ENCODE measurements around the gene FMNL2.

The FMNL2 gene

DNA sequence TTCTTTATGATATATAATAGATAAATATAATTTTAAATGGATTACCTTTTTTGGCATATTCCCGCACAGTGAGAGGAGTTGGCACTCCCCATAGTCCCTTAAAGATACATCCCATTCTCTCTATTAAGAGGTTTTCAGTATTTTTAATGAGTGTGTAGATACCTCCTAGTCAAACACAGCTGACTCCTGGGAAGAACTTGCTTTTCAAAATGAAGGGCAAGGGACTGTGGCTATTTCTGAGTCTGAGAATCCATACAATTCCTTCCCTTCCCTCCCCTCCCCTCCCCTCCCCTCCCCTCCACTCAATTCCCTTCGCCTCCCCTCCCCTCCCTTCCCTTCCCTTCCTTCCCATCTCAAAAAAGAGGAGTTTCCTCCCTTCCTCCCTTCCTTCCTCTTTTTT, 288.8 kb downstream of the FMNL2 start:
- no peak for DNase-seq

DNA sequence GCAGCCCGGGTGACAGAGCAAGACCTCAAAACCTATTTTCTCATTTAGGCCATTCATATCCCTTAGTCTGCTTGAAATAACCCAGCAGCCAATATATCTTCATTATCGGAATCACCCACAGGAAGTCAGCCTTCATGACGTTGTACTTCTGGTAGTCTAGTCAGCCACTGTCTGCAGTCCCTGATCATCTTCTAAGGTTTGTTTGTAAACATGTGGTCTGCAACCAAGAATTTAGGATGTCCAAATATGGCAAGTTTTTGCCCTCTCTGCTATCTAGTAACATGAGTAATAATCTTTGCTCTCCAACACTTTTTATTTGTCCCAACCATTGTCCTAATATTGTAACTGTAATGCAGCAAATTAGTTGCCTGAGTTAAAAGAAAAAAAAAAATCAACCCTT, 289.8 kb downstream of the FMNL2 start:
- DNase-seq = no peak

DNA sequence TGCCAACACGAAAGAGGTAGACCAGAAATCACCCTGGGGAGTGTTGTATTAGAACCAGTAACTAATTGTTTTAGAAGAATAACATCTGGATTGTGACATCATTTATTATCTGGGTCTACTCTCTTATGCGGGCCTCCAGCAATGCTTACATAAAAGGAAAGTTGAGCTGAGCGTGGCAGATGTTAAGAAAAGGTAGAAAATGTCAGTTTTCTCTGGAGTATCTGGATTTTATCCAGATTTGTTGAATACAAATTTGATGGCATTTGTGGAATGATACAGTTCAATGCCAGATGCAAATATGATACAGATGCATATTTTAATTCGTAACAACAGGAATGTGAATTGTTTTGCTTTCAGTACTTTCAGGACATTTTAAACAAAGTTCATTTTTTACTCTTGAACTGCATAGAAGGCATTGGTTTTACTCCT, 292.0 kb downstream of the FMNL2 start:
- DNase-seq = no peak

DNA sequence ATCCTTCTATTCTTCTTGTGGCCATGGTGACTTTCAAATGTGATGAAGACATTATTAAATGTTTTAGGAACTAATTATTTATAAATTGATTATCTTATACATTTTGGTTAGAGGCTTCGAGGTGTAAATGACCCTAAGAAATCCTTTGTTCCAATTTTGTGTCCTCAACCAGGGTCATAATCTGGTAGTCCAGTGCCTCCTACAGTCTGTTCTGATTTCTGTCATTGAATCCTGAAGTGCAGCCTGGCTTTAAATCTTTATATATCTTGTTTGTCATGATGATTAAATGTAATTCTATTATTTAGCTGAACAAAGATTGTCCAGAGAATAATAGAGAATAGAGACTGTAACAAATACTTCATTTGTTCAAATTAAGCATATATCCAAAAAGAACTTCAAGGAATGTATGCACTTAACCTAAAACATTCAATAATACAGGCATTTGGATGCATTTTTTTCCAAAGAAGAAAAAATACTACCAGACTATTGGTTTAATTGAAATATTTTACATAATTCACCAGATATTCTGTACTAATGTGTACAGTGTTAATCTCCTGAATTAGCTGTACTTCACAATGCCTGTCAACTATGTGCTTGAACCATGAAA, 292.5 kb downstream of the FMNL2 start:
- peak in 1 of 3 experiments; percentile 19 for DNase-seq

DNA sequence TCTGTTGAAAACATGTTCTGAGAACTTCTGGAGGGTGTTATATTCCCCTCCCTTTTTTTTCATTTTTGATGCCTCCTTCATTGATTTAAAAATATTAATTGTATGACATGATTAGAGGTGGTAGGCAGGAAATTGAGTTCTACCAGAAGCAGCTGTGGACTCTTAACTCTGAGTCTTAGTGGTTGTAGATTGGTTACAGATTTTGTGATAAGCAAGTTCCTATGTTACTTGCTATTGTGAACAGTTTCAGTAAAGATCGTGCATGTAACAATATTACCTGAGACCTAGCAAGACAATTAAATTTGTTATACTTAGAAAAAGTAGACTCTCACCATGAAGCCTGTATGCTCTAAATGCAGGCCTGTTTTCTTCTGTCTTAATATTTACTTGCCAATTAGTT, 294.2 kb downstream of the FMNL2 start:
- no peak for DNase-seq

DNA sequence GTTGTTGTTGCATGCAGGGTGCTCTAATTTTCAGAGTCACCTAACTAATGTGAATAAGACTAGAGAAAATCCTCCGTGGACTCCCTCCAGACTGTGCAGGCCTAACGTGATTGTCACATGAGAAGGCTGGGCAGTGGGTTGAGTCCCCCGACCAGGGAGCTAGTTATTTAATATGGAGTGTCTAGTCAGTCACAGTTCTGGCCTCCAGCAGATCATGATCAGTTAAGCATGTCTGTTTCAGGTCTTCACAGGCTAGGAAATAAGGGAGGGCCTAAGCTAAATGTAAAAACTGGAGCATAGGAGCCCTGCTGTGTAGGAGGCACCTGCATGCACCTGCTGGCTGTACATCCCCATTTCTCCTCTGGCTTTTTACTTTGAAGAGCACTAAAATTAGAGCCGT, 295.5 kb downstream of the FMNL2 start:
- peak in 2 of 3 experiments; percentile 40 to 70 for DNase-seq

DNA sequence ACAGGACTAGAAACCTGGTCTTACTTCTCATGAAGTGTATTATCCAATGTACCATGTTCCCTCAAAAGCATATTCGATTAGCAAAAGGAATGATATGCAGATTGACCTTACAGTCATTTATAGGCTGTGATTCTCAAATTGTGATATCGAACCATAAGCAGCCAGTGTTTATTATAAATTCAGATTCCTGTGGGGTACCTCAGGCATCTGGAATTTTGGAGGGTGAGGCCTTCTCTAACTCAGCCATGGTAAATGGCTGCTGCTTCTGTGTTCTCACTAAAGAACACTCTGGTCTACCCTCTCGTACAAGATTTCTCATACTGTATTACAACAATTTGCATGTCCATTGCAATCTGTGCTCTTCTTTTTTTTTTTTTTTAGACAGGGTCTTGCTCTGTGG, 297.8 kb downstream of the FMNL2 start:
- no peak for DNase-seq

DNA sequence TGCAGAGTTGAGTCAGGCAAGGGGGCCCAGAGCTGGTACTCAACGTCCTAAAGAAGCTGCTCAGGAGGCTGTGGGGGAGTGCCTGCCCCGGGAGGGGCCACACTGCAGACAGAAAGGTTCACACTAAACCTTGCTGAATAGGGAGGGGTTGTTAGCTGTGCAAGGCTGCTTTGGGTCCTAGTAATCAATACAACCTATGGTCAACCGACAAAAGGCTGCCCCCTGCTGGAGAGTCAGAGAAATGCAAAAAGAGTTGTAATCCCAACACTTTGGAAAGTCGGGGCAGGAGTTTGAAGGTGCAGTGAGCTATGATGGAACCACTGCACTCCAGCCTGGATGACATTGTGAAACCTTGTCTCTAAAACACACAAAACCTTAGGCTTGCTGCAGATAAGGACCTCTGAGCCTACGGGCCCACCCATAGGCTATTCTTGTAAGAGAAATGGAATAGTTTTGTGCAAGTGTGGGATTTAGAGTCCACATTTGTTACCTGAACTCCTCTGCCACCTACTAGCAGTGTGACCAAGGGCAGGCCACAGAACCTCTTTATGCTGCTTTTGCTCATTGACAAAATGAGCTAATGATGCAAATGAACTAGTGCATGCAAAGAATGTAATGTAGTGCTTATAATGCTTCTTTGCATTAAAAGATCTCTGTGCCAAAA, 300.8 kb downstream of the FMNL2 start:
- peak; percentile 13 to 76 (median 42) for DNase-seq

DNA sequence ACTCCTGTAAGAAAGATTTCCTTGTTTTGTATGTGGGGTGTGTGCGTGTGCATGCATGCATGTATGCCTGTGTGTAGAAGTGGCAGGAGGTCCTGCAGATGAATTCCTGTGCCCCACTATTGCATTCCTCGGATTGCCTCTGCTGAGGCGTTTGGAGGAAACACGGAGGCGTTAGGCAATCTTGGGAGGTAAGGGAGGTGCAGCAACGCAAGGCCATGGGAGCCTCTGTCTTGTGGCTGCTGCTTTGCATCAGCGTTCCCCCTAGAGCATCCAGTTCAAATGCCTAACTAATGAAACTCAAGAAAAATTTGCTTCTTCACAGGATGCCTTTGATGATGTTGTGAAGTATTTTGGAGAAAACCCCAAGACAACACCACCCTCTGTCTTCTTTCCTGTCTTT, 302.3 kb downstream of the FMNL2 start:
- no peak for DNase-seq

DNA sequence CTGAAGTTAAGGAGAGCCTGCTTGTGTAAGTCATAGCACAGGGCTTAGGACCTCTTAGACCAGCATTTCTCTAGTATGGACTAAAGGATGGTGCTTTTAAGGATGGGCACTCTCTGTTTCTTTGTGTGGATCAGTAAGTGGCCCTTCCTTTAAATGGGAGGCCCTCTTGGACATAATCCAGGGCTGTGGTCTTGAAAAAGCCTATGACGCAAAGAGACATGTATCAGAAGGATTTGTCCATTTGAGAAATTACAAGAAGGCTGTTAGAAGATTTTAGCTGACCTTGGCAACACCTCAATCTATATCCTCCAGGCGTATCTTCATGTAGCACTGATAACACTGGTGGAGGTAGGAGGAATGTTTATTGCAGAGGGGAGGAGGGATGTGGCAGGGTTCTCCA, 303.1 kb downstream of the FMNL2 start:
- DNase-seq = no peak

DNA sequence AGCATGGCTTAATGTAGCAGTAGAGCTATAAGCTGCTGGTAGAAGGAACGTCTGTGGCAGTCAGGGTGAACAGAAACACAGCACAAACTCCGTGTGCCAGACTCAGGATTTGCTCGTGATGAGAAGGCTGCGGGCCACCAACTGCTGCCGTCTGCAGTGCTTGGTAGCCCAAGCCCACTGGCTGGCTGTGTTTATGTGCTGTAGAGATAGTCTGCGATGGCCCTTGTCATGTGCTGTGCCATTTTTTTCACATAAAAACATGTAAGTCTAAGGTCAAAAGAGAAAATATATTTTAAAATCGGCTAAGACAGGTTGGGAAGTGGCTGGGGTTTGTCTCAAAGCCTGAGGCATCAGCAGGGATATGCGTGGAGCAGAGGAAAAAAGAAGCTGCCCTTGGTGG, 303.6 kb downstream of the FMNL2 start:
- DNase-seq = no peak

DNA sequence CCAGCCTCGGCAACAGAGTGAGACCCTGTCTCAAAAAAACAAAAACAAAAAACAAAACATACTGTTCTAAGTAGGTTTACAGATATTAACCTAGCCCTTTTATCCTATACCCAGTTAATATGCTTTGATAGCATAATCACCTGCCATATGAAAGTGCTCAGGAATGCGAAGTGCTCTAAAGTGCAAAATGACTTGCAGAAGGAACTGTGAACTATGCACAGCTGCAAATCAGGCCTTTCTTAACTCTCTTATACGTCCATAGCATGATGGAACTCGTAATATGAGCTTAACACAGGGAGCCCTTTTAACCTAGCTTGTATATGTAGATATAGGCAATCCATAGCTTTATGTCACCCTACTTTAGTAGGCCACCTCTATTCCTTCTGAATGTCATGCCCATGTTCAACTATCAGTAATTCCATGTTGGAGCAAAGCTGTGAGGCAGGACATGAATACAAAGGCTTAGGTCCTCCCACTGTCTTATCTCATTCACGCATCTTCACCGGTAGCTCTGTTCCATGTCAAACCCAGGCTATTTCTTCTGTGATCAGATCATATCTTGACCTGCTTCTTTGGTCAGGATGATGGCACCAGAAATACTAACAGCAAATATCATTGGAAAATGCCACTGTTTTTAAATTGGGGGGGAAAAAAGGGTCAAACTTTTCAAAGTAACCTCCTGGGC, 309.4 kb downstream of the FMNL2 start:
- no peak for DNase-seq

DNA sequence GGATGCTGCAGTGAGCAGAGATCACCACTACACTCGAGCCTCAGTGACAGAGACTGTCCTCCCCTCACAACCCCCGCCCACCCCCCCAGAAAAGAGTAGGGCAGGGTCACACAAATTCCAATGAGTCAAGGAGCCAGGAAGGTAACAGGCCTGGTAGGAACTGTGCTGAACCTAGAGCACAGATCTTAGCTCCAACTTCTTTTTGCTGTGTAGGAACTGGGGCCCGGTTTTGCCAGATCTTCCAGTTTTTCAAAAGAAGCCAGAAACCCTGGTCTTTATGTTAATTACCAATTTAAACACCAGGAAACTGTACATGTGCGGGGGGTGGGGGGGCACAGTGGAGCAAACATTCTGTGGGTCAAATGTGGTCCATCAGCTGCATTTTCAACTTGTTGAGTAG, 311.3 kb downstream of the FMNL2 start:
- no peak for DNase-seq

DNA sequence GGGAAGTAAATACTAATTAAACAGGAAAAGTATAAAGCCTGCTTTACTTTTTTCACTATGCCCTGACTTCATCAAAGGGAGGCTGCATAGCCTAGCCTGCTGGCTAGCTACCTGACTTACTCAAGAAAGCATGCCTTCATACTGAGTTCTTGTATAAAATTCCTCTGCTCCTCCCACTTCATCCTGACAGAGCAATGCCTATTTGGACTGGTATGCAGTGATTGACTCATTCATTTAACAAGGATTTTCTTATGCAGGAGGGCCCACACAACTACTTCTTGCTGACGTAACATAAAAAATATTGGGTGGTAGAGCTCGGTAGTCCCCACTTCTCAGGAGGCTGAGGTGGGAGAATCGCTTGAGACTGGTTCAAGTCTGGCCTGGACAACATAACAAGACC, 311.8 kb downstream of the FMNL2 start:
- no peak for DNase-seq

DNA sequence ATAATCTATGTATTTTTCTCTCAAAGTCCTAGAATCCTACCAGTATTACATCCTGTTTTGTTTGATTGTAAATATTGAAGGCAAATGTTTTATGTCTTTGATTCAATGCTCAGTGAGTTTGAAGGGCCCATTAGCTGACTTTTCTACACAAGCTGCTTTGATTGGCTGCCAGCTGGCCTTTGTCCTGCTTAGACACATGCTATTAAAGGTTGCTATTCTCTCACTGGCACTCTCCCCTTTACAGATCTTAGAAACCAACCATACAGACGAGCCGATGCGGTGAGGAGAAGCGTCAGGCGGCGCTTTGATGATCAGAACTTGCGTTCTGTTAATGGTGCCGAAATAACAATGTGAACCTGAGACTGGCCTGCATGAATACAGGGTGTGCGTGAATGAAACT, 312.6 kb downstream of the FMNL2 start:
- DNase-seq = peak in 1 of 3 experiments; percentile 54

DNA sequence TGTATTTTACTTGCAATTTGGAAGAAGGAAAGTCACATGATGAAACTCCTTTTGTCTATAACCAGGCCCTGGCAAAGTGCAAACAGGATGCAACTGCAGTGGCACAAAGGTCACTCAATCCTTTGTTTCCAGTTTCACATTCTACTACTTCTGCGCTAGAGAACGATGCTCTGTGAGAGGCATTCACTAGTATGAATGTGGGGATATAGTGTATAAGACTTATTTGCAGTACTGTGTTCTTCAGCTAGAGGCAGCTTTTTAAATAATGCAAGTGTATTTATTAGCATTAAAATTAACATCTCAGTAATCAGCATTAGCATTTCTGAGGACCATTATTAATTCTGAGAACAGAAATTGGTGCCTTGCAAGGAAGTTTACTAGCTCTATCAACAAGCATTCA, 313.4 kb downstream of the FMNL2 start:
- DNase-seq = peak in 1 of 3 experiments; percentile 9

DNA sequence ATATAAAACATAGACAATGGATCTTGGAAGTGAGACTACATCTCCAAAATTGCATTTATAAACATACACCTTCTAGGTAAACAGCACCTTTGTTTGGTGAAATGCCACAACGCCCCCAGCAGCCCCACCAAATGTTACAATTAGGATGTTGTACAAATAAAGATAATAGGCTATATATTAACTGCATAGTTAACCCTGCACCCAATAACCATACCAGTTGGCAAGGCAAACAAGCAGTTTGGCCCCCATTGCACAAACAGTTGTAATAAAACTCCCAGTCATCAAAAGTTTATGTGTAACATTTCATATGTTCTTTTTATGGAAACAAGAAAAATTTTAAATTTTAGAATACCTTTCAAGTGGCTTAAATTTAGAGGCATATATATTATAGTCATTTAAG, 315.0 kb downstream of the FMNL2 start:
- DNase-seq = no peak

DNA sequence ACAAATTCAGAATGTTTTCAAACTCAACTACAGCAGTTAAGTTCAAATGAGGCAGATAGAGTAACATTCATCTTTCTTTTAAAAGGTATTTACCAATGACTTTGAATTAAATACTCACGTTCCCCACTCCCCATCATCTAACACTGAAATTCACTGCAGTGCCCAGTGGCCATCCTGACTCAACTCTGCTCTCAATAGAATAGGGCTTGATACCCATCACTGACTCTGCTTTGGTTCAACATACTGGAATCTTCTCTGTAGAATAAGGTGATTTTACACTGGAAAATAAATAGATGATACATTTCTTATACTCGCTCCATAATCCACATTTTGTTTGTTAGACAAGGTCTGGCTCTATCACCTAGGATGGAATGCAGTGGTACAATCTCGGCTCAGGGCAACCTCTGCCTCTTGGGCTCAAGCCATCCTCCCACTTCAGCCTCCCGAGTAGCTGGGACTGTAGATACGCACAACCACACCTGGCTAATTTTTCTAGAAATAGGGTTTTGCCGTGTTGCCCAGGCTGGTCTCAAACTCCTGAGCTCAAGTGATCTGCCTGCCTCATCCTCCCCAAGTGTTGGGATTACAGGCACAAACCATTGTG, 315.9 kb downstream of the FMNL2 start:
- no peak for DNase-seq

DNA sequence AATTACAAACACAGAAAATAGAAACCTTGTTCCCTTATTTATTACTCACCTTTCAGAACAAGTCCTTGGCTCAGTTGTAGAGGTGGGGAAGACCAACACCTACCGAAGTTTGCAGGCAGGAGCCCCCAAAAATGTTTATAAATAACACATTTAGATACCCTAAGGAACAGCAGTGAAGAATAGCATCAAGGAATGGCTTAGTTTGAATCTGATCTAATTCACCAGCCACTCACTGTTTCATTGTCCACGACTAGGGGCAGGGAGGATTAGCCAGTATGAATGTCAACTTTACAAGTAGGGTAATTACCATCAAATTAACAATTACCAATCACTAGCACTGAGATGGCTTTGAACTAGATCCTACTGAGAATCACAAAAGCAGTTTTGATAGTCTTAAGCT, 316.9 kb downstream of the FMNL2 start:
- peak in 1 of 3 experiments; percentile 58 for DNase-seq

DNA sequence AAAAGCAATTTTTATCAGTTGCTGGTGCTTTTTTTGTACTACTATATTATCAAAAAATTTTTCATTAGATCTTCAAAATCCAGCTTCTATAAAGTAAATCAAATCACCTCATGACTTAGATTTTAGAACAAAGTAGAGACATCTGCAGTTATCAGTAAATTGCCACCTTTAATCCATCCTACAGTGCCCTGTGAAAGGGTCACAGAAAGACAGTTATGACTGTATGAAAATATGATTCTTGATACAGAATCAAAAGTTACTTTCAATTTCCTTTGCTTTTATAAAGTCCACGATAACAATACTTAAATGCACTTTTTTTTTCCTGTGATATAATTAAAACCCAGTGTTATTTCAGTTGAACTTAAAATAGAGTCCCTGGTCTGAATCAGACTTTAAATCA, 320.9 kb downstream of the FMNL2 start:
- DNase-seq = no peak

DNA sequence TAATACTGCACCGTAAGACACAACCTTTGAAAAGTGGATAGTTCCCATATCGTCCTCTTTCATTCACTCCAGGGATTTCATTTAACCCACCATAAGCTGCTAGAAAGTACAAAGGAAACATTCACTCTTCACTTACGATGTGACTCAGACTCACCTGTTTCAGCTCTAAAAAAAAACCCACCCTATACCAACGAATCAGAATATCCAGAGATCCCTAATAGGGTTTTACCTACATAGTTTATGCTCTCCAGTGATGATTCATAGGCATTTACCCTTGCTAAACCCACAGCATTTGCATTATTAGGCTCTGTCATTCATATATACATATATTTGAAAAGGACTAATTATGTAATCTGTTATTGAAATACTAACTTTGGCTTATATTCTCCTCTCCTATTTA, 322.1 kb downstream of the FMNL2 start:
- DNase-seq = no peak

DNA sequence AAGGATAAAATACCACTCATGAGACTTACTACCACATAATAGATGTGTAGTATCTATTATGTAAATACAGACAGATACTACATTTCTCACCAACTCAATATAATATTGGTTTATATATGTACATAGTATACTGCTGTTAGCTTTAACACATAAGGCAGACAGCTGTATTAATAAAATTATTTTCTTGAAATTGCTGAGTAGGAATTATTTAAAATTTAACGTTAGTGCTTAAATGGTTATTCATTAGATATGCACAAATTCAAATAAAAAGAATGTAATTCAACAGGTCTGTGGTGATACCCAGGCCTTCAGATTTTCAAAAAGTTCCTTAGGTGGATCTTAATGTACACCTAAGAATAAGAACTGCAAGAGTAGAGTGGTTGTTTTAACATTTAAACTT, 323.2 kb downstream of the FMNL2 start:
- no peak for DNase-seq

DNA sequence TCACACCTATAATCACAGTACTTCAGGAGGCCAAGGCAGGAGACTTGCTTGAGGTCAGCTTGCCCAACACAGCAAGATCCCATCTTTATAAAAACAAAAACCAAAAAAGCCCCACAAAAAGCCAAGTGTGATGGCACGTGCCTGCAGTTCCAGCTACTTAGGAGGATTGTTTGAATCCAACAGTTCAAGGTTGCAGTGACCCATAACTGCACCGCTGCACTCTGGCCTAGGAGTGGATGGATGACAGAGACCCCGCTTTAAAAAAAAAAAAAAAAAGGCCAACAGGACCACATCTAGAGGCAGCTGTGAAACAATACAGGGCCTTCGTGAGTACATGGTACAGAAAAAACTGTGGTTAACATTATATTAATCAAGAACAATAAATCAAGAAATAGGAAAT, 326.1 kb downstream of the FMNL2 start:
- DNase-seq = no peak

DNA sequence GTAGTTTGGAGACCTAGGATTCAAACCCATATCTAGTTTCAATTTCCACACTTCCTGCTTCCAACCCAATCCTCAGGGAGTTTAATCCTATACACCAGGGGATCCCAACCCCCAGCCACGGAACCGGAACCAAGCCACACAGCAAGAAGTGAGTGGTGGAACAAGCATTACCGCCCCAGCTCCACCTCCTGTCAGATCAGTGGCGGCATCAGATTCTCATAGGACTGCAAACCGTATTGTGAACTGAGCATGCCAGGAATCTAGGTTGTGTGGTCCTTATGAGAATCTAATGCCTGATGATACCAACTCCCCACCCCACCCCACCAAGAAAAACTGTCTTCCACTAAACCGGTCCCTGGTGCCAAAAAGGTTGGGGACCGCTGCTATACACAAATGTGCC, 329.8 kb downstream of the FMNL2 start:
- DNase-seq = no peak
